HCT116 (cell line): Measurements from ENCODE around the gene TEP1. TPM values are rescaled to one million over a fixed set of nuclear protein-coding genes. Genes with fewer than 3 reads are reported as not detected.

ENCODE experiments used
- ATAC-seq: fragments of 200-7000 bp; cut with Tn5 transposase; 2 replicates; pipeline ENCODE4 v1.9.1; 2020; ENCODE audit warnings: mild to moderate bottlenecking, moderate library complexity
- BruUV-seq: library from RNA; stranded (reverse); fragments of 400-500 nt; replicated peaks from 2 replicates; lab custom pipeline; 2021; lab: Mats Ljungman, UMichigan
- CTCF ChIA-PET: fragments of 300-600 bp; sonication (Branson Sonifier 250); formaldehyde crosslinking; loops from one replicate; lab custom pipeline; 2021; ENCODE audit warnings: antibody characterized with exemption; lab: Charles Lee
- POLR2A ChIA-PET: fragments of 300-600, 350-600 bp; sonication (Branson Sonifier 250); formaldehyde crosslinking; loops from one replicate; lab custom pipeline; 2021; ENCODE audit warnings: antibody characterized with exemption; lab: Charles Lee
- RAD21 ChIA-PET, 2 experiments: fragments of 300-600 bp; sonication (Branson Sonifier 250); formaldehyde crosslinking; loops; one replicate each; lab custom pipeline; 2023; ENCODE audit warnings: low total read pairs in 2 of 2; ENCODE audit not compliant: uncharacterized antibody in 2 of 2, unreplicated experiment in 2 of 2, low non-redundant PET in 1 of 2; lab: Charles Lee
- DNase-seq: peaks from one replicate; pipeline ENCODE4 v3.0.0-alpha.2; 2010; ENCODE audit warnings: low read depth, low spot score
- H2AFZ ChIP-seq: fragments of 200-600 bp; shearing (Covaris generic), sonication (generic); 2 replicates; pipeline ENCODE4 v1.6.1; 2017; ENCODE audit warnings: low read depth, mixed run types, mixed read lengths, antibody characterized with exemption, low read length; ENCODE audit not compliant: poor library complexity, severe bottlenecking
- H3K27ac ChIP-seq: 2 replicates; pipeline ENCODE4 v1.5.1; 2012; ENCODE audit warnings: low read depth, low read length
- H3K27me3 ChIP-seq: fragments of 200-600 bp; sonication (generic); 2 replicates; pipeline ENCODE4 v1.6.1; 2016; ENCODE audit warnings: mixed run types, low read length, mixed read lengths; ENCODE audit not compliant: insufficient read depth
- H3K36me3 ChIP-seq, 2 experiments: fragments of 200-500 bp in 1 of 2; fragments of 200-600 bp in 1 of 2; sonication (Bioruptor generic) in 1 of 2; sonication (generic) in 1 of 2; 2 replicates each; pipeline versions ENCODE4 v1.5.1 to v1.6.1; 2014 to 2016; ENCODE audit warnings: low read length in 2 of 2, inconsistent platforms in 1 of 2, mixed read lengths in 1 of 2, mixed run types in 1 of 2; ENCODE audit not compliant: insufficient read depth in 2 of 2, control insufficient read depth in 1 of 2
- H3K4me1 ChIP-seq, 2 experiments: fragments of 200-600 bp in 1 of 2; sonication (generic) in 1 of 2; 2 replicates each; pipeline versions ENCODE4 v1.5.1 to v1.6.1; 2012 to 2017; ENCODE audit warnings: low read length in 2 of 2, inconsistent platforms in 1 of 2, mild to moderate bottlenecking in 1 of 2, mixed read lengths in 1 of 2, mixed run types in 1 of 2, moderate library complexity in 1 of 2; ENCODE audit not compliant: insufficient read depth in 2 of 2, control insufficient read depth in 1 of 2
- H3K4me2 ChIP-seq: fragments of 200-600 bp; sonication (generic); 2 replicates; pipeline ENCODE4 v1.6.1; 2017; ENCODE audit warnings: mixed run types, low read length, mixed read lengths
- H3K4me3 ChIP-seq, 2 experiments: fragments of 200-600 bp in 1 of 2; sonication (generic) in 1 of 2; replicated peaks in 1 of 2; 2 replicates each; pipeline ENCODE4 v1.5.1; 2011 to 2016; ENCODE audit warnings: low read length in 2 of 2, control low read depth in 1 of 2, low read depth in 1 of 2, mild to moderate bottlenecking in 1 of 2, mixed read lengths in 1 of 2, mixed run types in 1 of 2
- H3K79me2 ChIP-seq: fragments of 200-600 bp; sonication (generic); 2 replicates; pipeline ENCODE4 v1.6.1; 2017; ENCODE audit warnings: mild to moderate bottlenecking, mixed run types, low read length, moderate library complexity, mixed read lengths; ENCODE audit not compliant: insufficient read depth
- H3K9ac ChIP-seq: fragments of 200-600 bp; sonication (generic); 2 replicates; pipeline ENCODE4 v1.6.1; 2016; ENCODE audit warnings: low read length, mixed read lengths
- H3K9me2 ChIP-seq: fragments of 200-600 bp; sonication (generic), shearing (Covaris generic); 2 replicates; pipeline ENCODE4 v1.6.1; 2017; ENCODE audit warnings: mixed run types, mild to moderate bottlenecking, moderate library complexity; ENCODE audit not compliant: insufficient read depth
- H3K9me3 ChIP-seq, 2 experiments: fragments of 200-500 bp in 1 of 2; fragments of 200-600 bp in 1 of 2; sonication (Bioruptor generic) in 1 of 2; sonication (generic) in 1 of 2; 2 replicates each; pipeline ENCODE4 v1.6.1; 2014 to 2017; ENCODE audit warnings: low read length in 2 of 2, mixed read lengths in 2 of 2, inconsistent platforms in 1 of 2, low read depth in 1 of 2, mild to moderate bottlenecking in 1 of 2, mixed run types in 1 of 2, moderate library complexity in 1 of 2; ENCODE audit not compliant: control insufficient read depth in 1 of 2, insufficient read depth in 1 of 2
- H4K20me1 ChIP-seq: fragments of 200-600 bp; sonication (generic), shearing (Covaris generic); 2 replicates; pipeline ENCODE4 v1.6.1; 2017; ENCODE audit warnings: mixed run types, mild to moderate bottlenecking, moderate library complexity; ENCODE audit not compliant: insufficient read depth
- ATF3 ChIP-seq: IDR thresholded peaks from 2 replicates; pipeline ENCODE4 v1.6.1; 2012
- CEBPB ChIP-seq: IDR thresholded peaks from 2 replicates; pipeline ENCODE4 v1.6.1; 2012; ENCODE audit warnings: low read depth
- CTCF ChIP-seq, 3 experiments: fragments of 200-600 bp in 1 of 3; sonication (generic) in 1 of 3; IDR thresholded peaks in 2 of 3; conservative IDR thresholded peaks in 1 of 3; 2 replicates each; pipeline ENCODE4 v1.5.1; 2012 to 2017; ENCODE audit warnings: low read depth in 2 of 3, low read length in 2 of 3, antibody characterized with exemption in 1 of 3, borderline replicate concordance in 1 of 3, control low read depth in 1 of 3, mild to moderate bottlenecking in 1 of 3, mixed read lengths in 1 of 3, mixed run types in 1 of 3, moderate library complexity in 1 of 3; ENCODE audit not compliant: insufficient read depth in 1 of 3
- ELF1 ChIP-seq: IDR thresholded peaks from 2 replicates; pipeline ENCODE4 v1.6.1; 2012; ENCODE audit warnings: low read depth, borderline replicate concordance
- EZH2 ChIP-seq: fragments of 200-600 bp; sonication (generic); IDR thresholded peaks from 2 replicates; pipeline ENCODE4 v1.6.1; 2017; ENCODE audit warnings: antibody characterized with exemption, mixed run types
- EZH2phosphoT487 ChIP-seq: fragments of 200-600 bp; IDR thresholded peaks from 2 replicates; pipeline ENCODE4 v1.6.1; 2018; ENCODE audit warnings: antibody characterized with exemption, borderline replicate concordance
- FOSL1 ChIP-seq: IDR thresholded peaks from 2 replicates; pipeline ENCODE4 v1.6.1; 2012; ENCODE audit warnings: low read depth
- JUND ChIP-seq: IDR thresholded peaks from 2 replicates; pipeline ENCODE4 v1.6.1; 2012
- POLR2A ChIP-seq: IDR thresholded peaks from 2 replicates; pipeline ENCODE4 v1.7.0; 2011; ENCODE audit warnings: borderline replicate concordance; ENCODE audit not compliant: insufficient read depth, insufficient read length; ENCODE audit errors: extremely low read depth
- POLR2AphosphoS5 ChIP-seq: IDR thresholded peaks from 2 replicates; pipeline ENCODE4 v1.6.1; 2011; ENCODE audit warnings: mild to moderate bottlenecking, low read depth, low read length, moderate library complexity
- RAD21 ChIP-seq: IDR thresholded peaks from 2 replicates; pipeline ENCODE4 v1.6.1; 2012; ENCODE audit warnings: low read depth, mild to moderate bottlenecking
- REST ChIP-seq: IDR thresholded peaks from 2 replicates; pipeline ENCODE4 v1.6.1; 2012; ENCODE audit warnings: low read depth
- SIN3A ChIP-seq: IDR thresholded peaks from 2 replicates; pipeline ENCODE4 v1.6.1; 2012; ENCODE audit warnings: low read depth
- SP1 ChIP-seq: IDR thresholded peaks from 2 replicates; pipeline ENCODE4 v1.6.1; 2012; ENCODE audit warnings: low read depth
- SRF ChIP-seq: IDR thresholded peaks from 2 replicates; pipeline ENCODE4 v1.6.1; 2012; ENCODE audit warnings: low read depth
- TCF7L2 ChIP-seq: IDR thresholded peaks from 2 replicates; pipeline ENCODE4 v1.7.0; 2011; ENCODE audit warnings: borderline replicate concordance, inconsistent platforms; ENCODE audit not compliant: insufficient read depth, insufficient read length; ENCODE audit errors: extremely low read depth
- YY1 ChIP-seq: IDR thresholded peaks from 2 replicates; pipeline ENCODE4 v1.6.1; 2011; ENCODE audit warnings: low read length, low read depth, moderate library complexity, mild to moderate bottlenecking; ENCODE audit not compliant: insufficient replicate concordance; ENCODE audit errors: extremely low read depth
- ZBTB33 ChIP-seq: IDR thresholded peaks from 2 replicates; pipeline ENCODE4 v1.6.1; 2011; ENCODE audit warnings: mild to moderate bottlenecking, low read length, moderate library complexity; ENCODE audit not compliant: insufficient replicate concordance; ENCODE audit errors: extremely low read depth
- ZFX ChIP-seq: fragments of 450-650 bp; IDR thresholded peaks from 2 replicates; pipeline ENCODE4 v1.6.1; 2017
- ZNF274 ChIP-seq: fragments of 200-500 bp; sonication (Bioruptor generic); IDR thresholded peaks from 2 replicates; pipeline ENCODE4 v1.6.1; 2014; ENCODE audit warnings: mild to moderate bottlenecking, low read depth, low read length, inconsistent platforms
- intact Hi-C: fragments of 100-400 bp; cut with micrococcal nuclease; formaldehyde crosslinking; loops from 2 replicates; pipeline ENCODE4 v1.10.0; 2022
- total RNA-seq: library from RNA; stranded (reverse); gene quantifications from one replicate; pipeline ENCODE4 v1.2.1, GENCODE V29; 2021; ENCODE audit not compliant: unreplicated experiment

The TEP1 gene
- total RNA-seq, 1 experiment from 2014 or later: 22.4 TPM

- POLR2A ChIA-PET: interaction anchor here (0.6 kb wide), 1 partner anchor 173 kb away, joined by 4 read pairs; the partner anchor contains the start of gene RNASE9
- Histone ChIP-seq H3K9ac (no peak overlapping the region), H3K4me2 (no peak overlapping the region), H3K36me3 (peaks cover 31 to 47% of the 10 kb centered on the region in 2 experiments; a peak in 3 of 4 replicates), H3K27ac (no peak overlapping the region), H3K4me3 (no peak overlapping the region), H3K9me3 (no peaks in the 10 kb centered on the region), H2AFZ (no peak overlapping the region), H4K20me1 (no peaks in the 10 kb centered on the region), H3K79me2 (no peaks in the 10 kb centered on the region), H3K27me3 (no peaks in the 10 kb centered on the region), H3K4me1 (no peaks in the 10 kb centered on the region), H3K9me2 (no peaks in the 10 kb centered on the region)
- DNase-seq: no peak
- no peak for TF ChIP-seq RAD21
- TF ChIP-seq CTCF (IDR thresholded peaks at IDR 0.05 in 2 of 3, conservative IDR thresholded peaks at IDR 0.05 in 1 of 3; ENCODE audit: borderline replicate concordance in 1 of 3, insufficient read depth in 1 of 3, low read depth in 2 of 3, low read length in 2 of 3): no peak
- no peak for TF ChIP-seq SP1
- TF ChIP-seq EZH2: no peak
- TF ChIP-seq ZBTB33: no peak
- no peak for TF ChIP-seq ATF3
- no peak for TF ChIP-seq REST
- no peak for TF ChIP-seq SRF
- TF ChIP-seq CEBPB: no peak
- no peak for TF ChIP-seq EZH2phosphoT487
- no peak for TF ChIP-seq ZNF274
- TF ChIP-seq FOSL1: no peak
- no peak for TF ChIP-seq ZFX
- TF ChIP-seq TCF7L2: no peak
- no peak for TF ChIP-seq SIN3A
- TF ChIP-seq POLR2AphosphoS5: no peak
- no peak for TF ChIP-seq YY1
- no peak for TF ChIP-seq JUND
- no peak for TF ChIP-seq POLR2A
- no peak for TF ChIP-seq ELF1
- RAD21 ChIA-PET: no interaction called here
- intact Hi-C loops: no loop called here
- CTCF ChIA-PET: no interaction called here
- no peak for ATAC-seq
- BruUV-seq: no TSS peak
Measured at GRCh38 chr14:20387576-20387975, 25.7 kb downstream of the TEP1 start.
